Fibroblast of lung (primary cell): ENCODE data around the gene ZDHHC22. TPM values are rescaled to one million over a fixed set of nuclear protein-coding genes. Genes with fewer than 3 reads are reported as not detected.
A peak's percentile ranks its signal among the peaks of the same experiment; 100 is the strongest.

Experiments used
- DNase-seq, 2 donors: peaks; one replicate each; pipeline versions ENCODE4 v3.0.0 to v3.0.0-alpha.2; 2010; ENCODE audit warnings: low read depth in 2 of 2
- H2AFZ ChIP-seq: 2 replicates; pipeline ENCODE4 v1.5.1; 2012; ENCODE audit warnings: low read length, control low read depth, inconsistent platforms
- H3K27ac ChIP-seq: 2 replicates; pipeline ENCODE4 v1.5.1; 2011; ENCODE audit warnings: low read length, control low read depth; ENCODE audit not compliant: insufficient read depth
- H3K27me3 ChIP-seq: 2 replicates; pipeline ENCODE4 v1.5.1; 2011; ENCODE audit warnings: mild to moderate bottlenecking, low read length; ENCODE audit not compliant: control insufficient read depth, insufficient read depth
- H3K36me3 ChIP-seq: 2 replicates; pipeline ENCODE4 v1.5.1; 2011; ENCODE audit warnings: low read length; ENCODE audit not compliant: control insufficient read depth, insufficient read depth
- H3K4me1 ChIP-seq: 2 replicates; pipeline ENCODE4 v1.5.1; 2011; ENCODE audit warnings: low read length; ENCODE audit not compliant: control insufficient read depth, insufficient read depth; ENCODE audit errors: extremely low read depth
- H3K4me2 ChIP-seq: 2 replicates; pipeline ENCODE4 v1.5.1; 2011; ENCODE audit warnings: low read length, control low read depth; ENCODE audit not compliant: insufficient read depth; ENCODE audit errors: extremely low read depth
- H3K4me3 ChIP-seq, 4 experiments: fragments of 200-600 bp in 1 of 4; sonication (generic) in 1 of 4; replicated peaks in 1 of 4; 2 replicates each; pipeline ENCODE4 v1.5.1; 2011 to 2016; ENCODE audit warnings: low read length in 4 of 4, low read depth in 3 of 4, mild to moderate bottlenecking in 3 of 4, control low read depth in 2 of 4, inconsistent platforms in 1 of 4, mixed read lengths in 1 of 4; ENCODE audit not compliant: insufficient read depth in 1 of 4; ENCODE audit errors: control extremely low read depth in 1 of 4
- H3K79me2 ChIP-seq: 2 replicates; pipeline ENCODE4 v1.5.1; 2012; ENCODE audit warnings: mild to moderate bottlenecking, low read length, inconsistent platforms; ENCODE audit not compliant: control insufficient read depth, insufficient read depth
- H3K9ac ChIP-seq: 2 replicates; pipeline ENCODE4 v1.5.1; 2011; ENCODE audit warnings: mild to moderate bottlenecking, low read length, control low read depth; ENCODE audit not compliant: insufficient read depth
- H3K9me3 ChIP-seq: 2 replicates; pipeline ENCODE4 v1.5.1; 2012; ENCODE audit warnings: low read depth, low read length; ENCODE audit not compliant: control insufficient read depth, insufficient read depth
- H4K20me1 ChIP-seq: 2 replicates; pipeline ENCODE4 v1.5.1; 2011; ENCODE audit warnings: low read length; ENCODE audit not compliant: control insufficient read depth, insufficient read depth; ENCODE audit errors: extremely low read depth
- CTCF ChIP-seq, 2 donors: IDR thresholded peaks in 1 of 2; conservative IDR thresholded peaks in 1 of 2; 1 replicate in 1 of 2; 2 replicates in 1 of 2; pipeline ENCODE4 v1.5.1; 2011 to 2012; ENCODE audit warnings: low read length in 2 of 2, control low read depth in 1 of 2, inconsistent platforms in 1 of 2, low read depth in 1 of 2, mild to moderate bottlenecking in 1 of 2
- EZH2 ChIP-seq: IDR thresholded peaks from 2 replicates; pipeline ENCODE4 v1.5.1; 2012; ENCODE audit warnings: low read length, control low read depth, mild to moderate bottlenecking; ENCODE audit errors: missing control alignments
- polyA plus RNA-seq, 2 donors: library from polyadenylated mRNA; depleted of rRNA in 1 of 2; stranded (reverse) in 1 of 2; unstranded in 1 of 2; fragments of >200 nt; gene quantifications; 2 replicates each; pipeline ENCODE4 v1.2.1, GENCODE V29; 2011 to 2012; ENCODE audit warnings: missing spikeins in 1 of 2
- total RNA-seq: library from RNA; depleted of rRNA; stranded (reverse); fragments of >200 nt; gene quantifications from 2 replicates; pipeline ENCODE4 v1.2.1, GENCODE V29; 2014

Gene ZDHHC22
- total and polyA plus RNA-seq, 2 donors (not counting 1 experiment from before 2014, with no cell fraction given): not detected

GRCh38 chr14:77086017-77086727 lies 55.4 kb downstream of the ZDHHC22 start:
- no peaks in the 10 kb centered on the region for H3K4me1 ChIP-seq
- H4K20me1 ChIP-seq: no peaks in the 10 kb centered on the region
- no peaks in the 10 kb centered on the region for H3K79me2 ChIP-seq
- no peaks in the 10 kb centered on the region for H3K9me3 ChIP-seq
- DNase-seq: peak in 1 of 2 donors; percentile 72
- no peaks in the 10 kb centered on the region for H3K36me3 ChIP-seq
- H3K4me2 ChIP-seq: no peak overlapping the region
- no peak overlapping the region for H3K27ac ChIP-seq
- H3K4me3 ChIP-seq: no peak overlapping the region
- H2AFZ ChIP-seq: no peak overlapping the region
- peaks cover 12% of the 10 kb centered on the region for H3K27me3 ChIP-seq
- no peak for TF ChIP-seq EZH2
- no peak overlapping the region for H3K9ac ChIP-seq

- H3K9ac ChIP-seq: no peak overlapping the region
- H3K4me1 ChIP-seq: no peaks in the 10 kb centered on the region
- no peak overlapping the region for H3K4me3 ChIP-seq
- H3K4me2 ChIP-seq: no peak overlapping the region
- H3K27ac ChIP-seq: no peak overlapping the region
- no peaks in the 10 kb centered on the region for H3K36me3 ChIP-seq
- TF ChIP-seq CTCF (conservative IDR thresholded peaks at IDR 0.05 in 1 of 2, IDR thresholded peaks at IDR 0.05 in 1 of 2; ENCODE audit: low read depth in 1 of 2, low read length in 2 of 2): no peak
- no peak for TF ChIP-seq EZH2
- H3K27me3 ChIP-seq: peaks cover 12% of the 10 kb centered on the region
- H3K9me3 ChIP-seq: no peaks in the 10 kb centered on the region
- no peaks in the 10 kb centered on the region for H4K20me1 ChIP-seq
- no peak for DNase-seq
- H3K79me2 ChIP-seq: no peaks in the 10 kb centered on the region
- no peak overlapping the region for H2AFZ ChIP-seq
Measured at GRCh38 chr14:77085538-77085937, 56.1 kb downstream of the ZDHHC22 start.

- no peaks in the 10 kb centered on the region for H3K79me2 ChIP-seq
- H3K27me3 ChIP-seq: peaks cover 12% of the 10 kb centered on the region
- no peaks in the 10 kb centered on the region for H4K20me1 ChIP-seq
- no peak overlapping the region for H3K9ac ChIP-seq
- H2AFZ ChIP-seq: no peak overlapping the region
- H3K36me3 ChIP-seq: no peaks in the 10 kb centered on the region
- no peak overlapping the region for H3K27ac ChIP-seq
- H3K4me2 ChIP-seq: no peak overlapping the region
- no peak overlapping the region for H3K4me3 ChIP-seq
- no peaks in the 10 kb centered on the region for H3K9me3 ChIP-seq
- no peaks in the 10 kb centered on the region for H3K4me1 ChIP-seq
- DNase-seq: no peak
- no peak for TF ChIP-seq CTCF (conservative IDR thresholded peaks at IDR 0.05 in 1 of 2, IDR thresholded peaks at IDR 0.05 in 1 of 2; ENCODE audit: low read depth in 1 of 2, low read length in 2 of 2)
- no peak for TF ChIP-seq EZH2
Measured at GRCh38 chr14:77084985-77085384, 56.6 kb downstream of the ZDHHC22 start.
